Astrocyte of the spinal cord (primary cell): Measurements from ENCODE around the gene TBCCD1.
"Not testable (repeated sequence)": the region's sequence is repeated elsewhere in the genome, so short reads cannot be mapped to it uniquely, and the experiment has no call there.

Experiments used
- DNase-seq: peaks from one replicate; pipeline ENCODE4 v3.0.0; 2011; ENCODE audit warnings: low read depth, low spot score
- H3K4me3 ChIP-seq: 2 replicates; pipeline ENCODE4 v1.5.1; 2011; ENCODE audit warnings: low read depth, mild to moderate bottlenecking, low read length, moderate library complexity
- CTCF ChIP-seq: IDR thresholded peaks from 2 replicates; pipeline ENCODE4 v1.5.1; 2012; ENCODE audit warnings: low read depth, mild to moderate bottlenecking, low read length, inconsistent platforms
- in situ Hi-C: cut with HindIII; loops from 2 replicates; pipeline ENCODE4 v1.10.0; 2017; ENCODE audit warnings: low sequenced_read_pairs

TBCCD1 gene

DNA sequence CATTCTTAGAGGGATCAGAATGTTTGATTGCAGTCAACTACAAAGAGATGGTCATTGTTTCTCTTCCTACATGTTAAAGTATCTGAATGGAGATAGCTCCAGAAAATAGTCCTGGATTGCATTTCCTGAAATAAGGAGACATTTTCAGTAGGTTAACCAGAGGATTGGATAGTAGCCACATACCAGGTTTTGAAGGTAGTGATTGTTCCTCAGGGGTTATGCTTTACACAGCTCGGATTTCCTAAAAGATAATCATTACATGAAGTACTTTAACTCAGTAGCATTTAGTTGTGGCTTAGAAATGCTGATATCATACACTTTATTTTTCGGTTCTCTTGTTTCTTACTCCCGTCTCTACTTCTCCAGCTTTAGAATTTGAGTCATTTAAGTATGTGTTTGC lies 13.6 kb upstream of the TBCCD1 start:
- DNase-seq, result no peak
- TF ChIP-seq CTCF, result no peak
- no peak overlapping the region for H3K4me3 ChIP-seq
- in situ Hi-C loops, result no loop called here

DNA sequence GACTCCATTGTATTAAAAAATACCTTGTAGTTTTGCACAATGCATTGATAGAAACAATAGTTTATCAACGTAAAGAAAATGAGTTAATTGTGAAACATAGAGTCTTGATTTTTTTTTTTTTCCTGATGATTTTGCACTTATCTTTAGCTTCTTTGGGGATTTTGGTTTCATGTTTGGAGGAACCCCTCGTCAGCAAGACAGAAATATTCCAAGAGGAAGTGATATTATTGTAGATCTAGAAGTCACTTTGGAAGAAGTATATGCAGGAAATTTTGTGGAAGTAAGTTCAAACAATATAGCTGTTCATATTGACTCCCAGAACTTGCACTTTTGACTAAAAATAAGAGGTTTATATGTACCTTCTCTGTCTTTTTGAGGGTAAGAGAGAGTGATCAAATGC lies 10.4 kb upstream of the TBCCD1 start:
- DNase-seq, result no peak
- H3K4me3 ChIP-seq, result no peak overlapping the region
- in situ Hi-C loops, result no loop called here
- TF ChIP-seq CTCF, result no peak

DNA sequence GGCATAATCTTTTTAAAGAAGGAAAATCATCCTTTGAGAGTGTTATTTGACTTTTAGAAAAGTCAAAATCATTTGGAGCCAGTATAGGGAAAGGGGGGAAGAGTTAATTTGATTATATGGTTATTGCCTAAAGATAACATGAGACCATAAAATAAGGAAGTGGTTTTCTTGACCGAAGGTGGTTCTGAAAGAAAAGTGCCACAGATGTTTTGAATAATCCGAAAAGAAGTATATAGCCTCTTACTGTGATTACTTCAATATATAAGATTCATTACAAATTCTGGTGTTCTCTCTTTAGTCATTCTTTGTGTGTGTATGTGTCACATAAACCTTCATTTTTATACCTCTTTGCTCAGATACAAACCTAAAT lies 4.5 kb upstream of the TBCCD1 start:
- no peak for TF ChIP-seq CTCF
- in situ Hi-C loops, result no loop called here
- peak overlapping the region; percentile 82 for H3K4me3 ChIP-seq
- no peak for DNase-seq

DNA sequence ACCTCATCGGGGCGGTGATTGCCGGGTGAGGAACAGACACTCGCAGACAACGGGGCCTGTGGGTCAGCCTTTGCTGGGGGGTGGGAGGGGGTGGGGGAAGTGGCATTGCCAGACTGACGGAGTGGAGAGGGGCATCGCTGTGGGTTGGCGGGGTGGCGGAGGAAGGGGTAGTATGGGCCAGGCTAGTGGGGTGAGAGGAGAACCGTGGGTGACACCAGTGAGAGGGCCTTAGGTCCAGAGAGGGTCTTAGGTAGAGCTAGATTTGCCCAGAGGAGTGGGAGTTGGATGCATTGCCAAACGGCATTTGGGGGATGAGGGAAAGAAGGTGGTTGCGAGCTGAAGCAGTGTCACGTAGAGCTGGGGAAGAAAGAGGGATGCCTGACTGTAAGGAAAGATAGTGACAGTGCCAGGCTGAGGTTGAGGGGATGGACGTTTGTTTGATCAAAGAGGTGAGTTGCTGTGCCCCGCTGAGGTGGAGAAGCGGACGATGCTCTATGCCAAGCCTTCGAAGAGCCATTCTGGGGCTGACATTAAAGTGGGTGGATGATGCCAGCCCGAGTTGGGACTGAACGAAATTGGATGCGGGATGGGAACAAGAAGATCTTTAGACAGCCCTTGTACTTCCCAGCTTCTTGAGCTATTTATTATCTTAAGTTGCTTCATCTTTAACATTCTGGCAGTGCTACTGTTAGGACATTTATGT lies 4.0 kb upstream of the TBCCD1 start:
- DNase-seq, result no peak
- TF ChIP-seq CTCF, result no peak
- H3K4me3 ChIP-seq, result peak overlapping the region; percentile 82
- in situ Hi-C loops, result no loop called here

GRCh38 chr3:186570096-186570940 lies 3.2 kb upstream of the TBCCD1 start, which contains the start of gene DNAJB11:
Gene DNAJB11 (plus strand): TSS chr3:186570720. CDS start chr3:186570898, 178 bp downstream.
- H3K4me3 ChIP-seq, result peak within 1 kb of the TSS; percentile 82
- peak; percentile 100 for DNase-seq
- in situ Hi-C loops, result no loop called here
- TF ChIP-seq CTCF, result no peak

- in situ Hi-C loops, result no loop called here
- H3K4me3 ChIP-seq, result peak overlapping the region; percentile 71
- DNase-seq, result no peak
- TF ChIP-seq CTCF, result no peak
Observed at GRCh38 chr3:186569779-186570095, 2.6 kb upstream of the TBCCD1 start.

DNA sequence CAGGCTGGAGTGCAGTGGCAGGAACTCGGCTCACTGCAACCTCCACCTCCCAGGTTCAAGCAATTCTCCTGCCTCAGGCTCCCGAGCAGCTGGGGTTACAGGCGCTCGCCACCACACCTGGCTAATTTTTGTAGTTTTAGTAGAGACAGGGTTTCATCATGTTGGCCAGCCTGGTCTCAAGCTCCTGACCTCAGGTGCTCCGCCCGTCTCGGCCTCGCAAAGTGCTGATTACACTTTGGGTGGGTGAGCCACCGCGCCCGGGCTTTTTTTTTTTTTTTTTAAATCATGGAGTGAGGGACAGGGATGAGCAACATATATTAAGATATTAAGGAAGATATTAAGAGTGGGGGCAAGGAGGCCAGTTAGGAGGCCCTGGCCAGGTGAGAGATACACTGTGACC lies 2.2 kb upstream of the TBCCD1 start:
- DNase-seq, in situ Hi-C loops: not testable (repeated sequence)
- peak overlapping the region; percentile 71 for H3K4me3 ChIP-seq
